DND-41 (cell line): ENCODE measurements around the gene PPP1R14C.

Experiments used
- CTCF ChIP-seq: IDR thresholded peaks from 2 replicates; pipeline ENCODE4 v1.5.1; 2012; ENCODE audit warnings: borderline replicate concordance, low read length, moderate library complexity, mild to moderate bottlenecking; ENCODE audit not compliant: poor library complexity, severe bottlenecking; ENCODE audit errors: extremely low read depth
- EZH2 ChIP-seq: IDR thresholded peaks from 3 replicates; pipeline ENCODE4 v1.6.1; 2012; ENCODE audit warnings: borderline replicate concordance, low read depth, mild to moderate bottlenecking, moderate library complexity, low read length, inconsistent platforms; ENCODE audit not compliant: severe bottlenecking

DNA sequence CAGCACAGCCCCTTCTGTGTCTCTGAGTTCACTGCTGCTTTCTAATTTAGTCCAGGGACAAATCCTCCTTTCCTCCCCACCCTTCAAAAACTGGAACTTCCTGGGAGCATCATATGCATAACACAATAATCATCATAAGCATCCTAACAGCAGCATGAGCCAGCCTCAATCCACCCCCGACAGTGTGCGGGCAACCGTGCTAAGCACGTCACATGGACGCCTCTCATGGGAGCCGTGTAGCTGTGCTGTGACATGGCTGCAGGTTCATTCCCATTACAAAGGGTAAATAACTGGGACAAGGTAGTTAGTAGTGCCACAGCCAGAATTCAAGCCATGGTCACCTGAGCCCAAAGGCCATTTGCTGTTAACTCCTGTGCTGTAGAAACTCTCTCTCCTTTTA lies 49.4 kb upstream of the PPP1R14C start:
- TF ChIP-seq CTCF (no peak), EZH2 (no peak)
